ENCODE data around the gene MEIS2. TPM values are rescaled to one million over a fixed set of nuclear protein-coding genes. Genes with fewer than 3 reads are reported as not detected.

Gene MEIS2
- polyA plus RNA-seq, 1 donor from 2014 or later = 825 TPM

GRCh38 chr15:37109168-37109871, 9.0 kb upstream of the MEIS2 start:
- Histone ChIP-seq H3F3A (ENCODE audit: insufficient read depth, low read length, poor library complexity, severe bottlenecking) (peaks cover 2% of the 10 kb centered on the region), H3K9me3 (ENCODE audit: low read length) (no peaks in the 10 kb centered on the region), H3K36me3 (ENCODE audit: insufficient read depth, low read length) (no peaks in the 10 kb centered on the region), H3K79me2 (replicated peaks; ENCODE audit: insufficient read depth, low read length) (peaks cover 98% of the 10 kb centered on the region), H3K9ac (ENCODE audit: low read length) (peak overlapping the region; percentile 100), H4K20me1 (ENCODE audit: insufficient read depth) (no peaks in the 10 kb centered on the region), H3K4me2 (ENCODE audit: low read length) (peak overlapping the region; percentile 78), H2AFZ (ENCODE audit: low read depth, low read length) (no peak overlapping the region), H3K27me3 (ENCODE audit: insufficient read depth, low read depth, low read length) (peaks cover 4% of the 10 kb centered on the region), H3K4me3 (ENCODE audit: low read length) (peak overlapping the region; percentile 93), H3K27ac (ENCODE audit: low read length) (peak overlapping the region; percentile 100), H3K9me2 (ENCODE audit: insufficient read depth, low read length) (no peaks in the 10 kb centered on the region)
- TF ChIP-seq EP300 (conservative IDR thresholded peaks at IDR 0.05; ENCODE audit: poor library complexity, severe bottlenecking) (no peak), MXI1 (conservative IDR thresholded peaks at IDR 0.05; ENCODE audit: poor library complexity, severe bottlenecking) (no peak), RAD21 (conservative IDR thresholded peaks at IDR 0.05) (peak; percentile 20), SMC3 (conservative IDR thresholded peaks at IDR 0.05; ENCODE audit: poor library complexity) (peak; percentile 36), EZH2 (IDR thresholded peaks at IDR 0.05; ENCODE audit: borderline replicate concordance, insufficient read depth, low read length, poor library complexity, severe bottlenecking) (no peak)
- TF ChIP-seq, protein P1, sequence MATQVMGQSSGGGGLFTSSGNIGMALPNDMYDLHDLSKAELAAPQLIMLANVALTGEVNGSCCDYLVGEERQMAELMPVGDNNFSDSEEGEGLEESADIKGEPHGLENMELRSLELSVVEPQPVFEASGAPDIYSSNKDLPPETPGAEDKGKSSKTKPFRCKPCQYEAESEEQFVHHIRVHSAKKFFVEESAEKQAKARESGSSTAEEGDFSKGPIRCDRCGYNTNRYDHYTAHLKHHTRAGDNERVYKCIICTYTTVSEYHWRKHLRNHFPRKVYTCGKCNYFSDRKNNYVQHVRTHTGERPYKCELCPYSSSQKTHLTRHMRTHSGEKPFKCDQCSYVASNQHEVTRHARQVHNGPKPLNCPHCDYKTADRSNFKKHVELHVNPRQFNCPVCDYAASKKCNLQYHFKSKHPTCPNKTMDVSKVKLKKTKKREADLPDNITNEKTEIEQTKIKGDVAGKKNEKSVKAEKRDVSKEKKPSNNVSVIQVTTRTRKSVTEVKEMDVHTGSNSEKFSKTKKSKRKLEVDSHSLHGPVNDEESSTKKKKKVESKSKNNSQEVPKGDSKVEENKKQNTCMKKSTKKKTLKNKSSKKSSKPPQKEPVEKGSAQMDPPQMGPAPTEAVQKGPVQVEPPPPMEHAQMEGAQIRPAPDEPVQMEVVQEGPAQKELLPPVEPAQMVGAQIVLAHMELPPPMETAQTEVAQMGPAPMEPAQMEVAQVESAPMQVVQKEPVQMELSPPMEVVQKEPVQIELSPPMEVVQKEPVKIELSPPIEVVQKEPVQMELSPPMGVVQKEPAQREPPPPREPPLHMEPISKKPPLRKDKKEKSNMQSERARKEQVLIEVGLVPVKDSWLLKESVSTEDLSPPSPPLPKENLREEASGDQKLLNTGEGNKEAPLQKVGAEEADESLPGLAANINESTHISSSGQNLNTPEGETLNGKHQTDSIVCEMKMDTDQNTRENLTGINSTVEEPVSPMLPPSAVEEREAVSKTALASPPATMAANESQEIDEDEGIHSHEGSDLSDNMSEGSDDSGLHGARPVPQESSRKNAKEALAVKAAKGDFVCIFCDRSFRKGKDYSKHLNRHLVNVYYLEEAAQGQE (IDR thresholded peaks at IDR 0.05; ENCODE audit: borderline replicate concordance) = peak; percentile 26
- TF ChIP-seq, protein P2, sequence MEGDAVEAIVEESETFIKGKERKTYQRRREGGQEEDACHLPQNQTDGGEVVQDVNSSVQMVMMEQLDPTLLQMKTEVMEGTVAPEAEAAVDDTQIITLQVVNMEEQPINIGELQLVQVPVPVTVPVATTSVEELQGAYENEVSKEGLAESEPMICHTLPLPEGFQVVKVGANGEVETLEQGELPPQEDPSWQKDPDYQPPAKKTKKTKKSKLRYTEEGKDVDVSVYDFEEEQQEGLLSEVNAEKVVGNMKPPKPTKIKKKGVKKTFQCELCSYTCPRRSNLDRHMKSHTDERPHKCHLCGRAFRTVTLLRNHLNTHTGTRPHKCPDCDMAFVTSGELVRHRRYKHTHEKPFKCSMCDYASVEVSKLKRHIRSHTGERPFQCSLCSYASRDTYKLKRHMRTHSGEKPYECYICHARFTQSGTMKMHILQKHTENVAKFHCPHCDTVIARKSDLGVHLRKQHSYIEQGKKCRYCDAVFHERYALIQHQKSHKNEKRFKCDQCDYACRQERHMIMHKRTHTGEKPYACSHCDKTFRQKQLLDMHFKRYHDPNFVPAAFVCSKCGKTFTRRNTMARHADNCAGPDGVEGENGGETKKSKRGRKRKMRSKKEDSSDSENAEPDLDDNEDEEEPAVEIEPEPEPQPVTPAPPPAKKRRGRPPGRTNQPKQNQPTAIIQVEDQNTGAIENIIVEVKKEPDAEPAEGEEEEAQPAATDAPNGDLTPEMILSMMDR (IDR thresholded peaks at IDR 0.05; ENCODE audit: poor library complexity, severe bottlenecking) = no peak

GRCh38 chr15:37108381-37109167, 8.2 kb upstream of the MEIS2 start:
- peak overlapping the region; percentile 100 for H3K27ac ChIP-seq (ENCODE audit: low read length)

More at GRCh38 chr15:37108381-37109167, 8.2 kb upstream of the MEIS2 start:
- no peaks in the 10 kb centered on the region for H4K20me1 ChIP-seq (ENCODE audit: insufficient read depth)
- no peaks in the 10 kb centered on the region for H3K9me3 ChIP-seq (ENCODE audit: low read length)
- H2AFZ ChIP-seq (ENCODE audit: low read depth, low read length) = no peak overlapping the region
- TF ChIP-seq TAF1 (IDR thresholded peaks at IDR 0.05; ENCODE audit: low read depth) (no peak), MXI1 (conservative IDR thresholded peaks at IDR 0.05; ENCODE audit: poor library complexity, severe bottlenecking) (no peak), SMC3 (conservative IDR thresholded peaks at IDR 0.05; ENCODE audit: poor library complexity) (peak; percentile 31), RAD21 (conservative IDR thresholded peaks at IDR 0.05) (no peak), EP300 (conservative IDR thresholded peaks at IDR 0.05; ENCODE audit: poor library complexity, severe bottlenecking) (no peak), EZH2 (IDR thresholded peaks at IDR 0.05; ENCODE audit: borderline replicate concordance, insufficient read depth, low read length, poor library complexity, severe bottlenecking) (no peak), POLR2AphosphoS5 (IDR thresholded peaks at IDR 0.05) (peak; percentile 56)
- TF ChIP-seq, protein P1 (IDR thresholded peaks at IDR 0.05; ENCODE audit: borderline replicate concordance) = peak; percentile 78
- TF ChIP-seq, protein P2 (IDR thresholded peaks at IDR 0.05; ENCODE audit: poor library complexity, severe bottlenecking) = no peak
- no peaks in the 10 kb centered on the region for H3K9me2 ChIP-seq (ENCODE audit: insufficient read depth, low read length)
- H3K27me3 ChIP-seq (ENCODE audit: insufficient read depth, low read depth, low read length) = peaks cover 4% of the 10 kb centered on the region
- H3K9ac ChIP-seq (ENCODE audit: low read length) = peak overlapping the region; percentile 100
- H3K4me2 ChIP-seq (ENCODE audit: low read length) = peak overlapping the region; percentile 78
- H3K79me2 ChIP-seq (replicated peaks; ENCODE audit: insufficient read depth, low read length) = peaks cover 98% of the 10 kb centered on the region
- H3K4me3 ChIP-seq (ENCODE audit: low read length) = peak overlapping the region; percentile 93
- no peaks in the 10 kb centered on the region for H3K36me3 ChIP-seq (ENCODE audit: insufficient read depth, low read length)
- peaks cover 6% of the 10 kb centered on the region for H3F3A ChIP-seq (ENCODE audit: insufficient read depth, low read length, poor library complexity, severe bottlenecking)
